Activated naive CD4-positive, alpha-beta T cell treated with anti-CD3 and anti-CD28 coated beads, Interleukin-2, amount 50 U/mL, for 16 hours (primary cell): ENCODE data around the gene MMP11.

Source experiments
- DNase-seq: peaks from one replicate; pipeline ENCODE4 v3.0.0-alpha.2; 2020

Gene MMP11

DNA sequence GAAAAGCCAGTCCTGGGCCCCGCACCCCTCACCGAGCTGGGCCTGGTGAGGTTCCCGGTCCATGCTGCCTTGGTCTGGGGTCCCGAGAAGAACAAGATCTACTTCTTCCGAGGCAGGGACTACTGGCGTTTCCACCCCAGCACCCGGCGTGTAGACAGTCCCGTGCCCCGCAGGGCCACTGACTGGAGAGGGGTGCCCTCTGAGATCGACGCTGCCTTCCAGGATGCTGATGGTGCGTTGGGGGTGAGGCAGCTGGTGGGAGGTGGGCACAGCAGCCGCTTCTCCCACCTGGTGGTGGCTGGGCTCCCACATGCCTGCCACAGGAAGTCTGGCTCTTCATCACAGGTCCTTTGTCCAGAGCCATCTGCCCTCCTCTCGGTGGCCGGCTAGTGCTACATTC is 9.6 kb downstream of the MMP11 start:
- DNase-seq, result no peak

DNA sequence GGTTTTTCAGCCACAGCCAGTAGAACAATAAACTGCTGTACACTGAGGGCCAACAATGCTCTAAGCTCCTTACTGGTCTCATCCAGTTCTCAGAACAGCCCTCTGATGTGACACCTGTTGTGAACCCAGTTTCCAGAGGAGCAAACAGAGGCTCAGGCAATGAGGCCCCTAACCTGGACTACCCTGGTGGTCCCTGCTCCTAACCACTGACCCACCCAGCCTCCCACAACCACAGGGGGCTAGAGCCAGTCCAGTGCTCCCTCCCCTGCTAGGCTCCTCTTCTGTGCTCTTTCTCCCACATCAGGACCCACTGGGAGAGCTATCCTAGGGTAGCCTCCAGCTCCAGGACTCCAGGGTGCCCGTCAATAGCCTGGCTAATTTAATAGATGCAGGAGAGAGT is 10.1 kb downstream of the MMP11 start:
- no peak for DNase-seq

GRCh38 chr22:23783265-23784150 is 10.9 kb downstream of the MMP11 start:
- no peak for DNase-seq

DNA sequence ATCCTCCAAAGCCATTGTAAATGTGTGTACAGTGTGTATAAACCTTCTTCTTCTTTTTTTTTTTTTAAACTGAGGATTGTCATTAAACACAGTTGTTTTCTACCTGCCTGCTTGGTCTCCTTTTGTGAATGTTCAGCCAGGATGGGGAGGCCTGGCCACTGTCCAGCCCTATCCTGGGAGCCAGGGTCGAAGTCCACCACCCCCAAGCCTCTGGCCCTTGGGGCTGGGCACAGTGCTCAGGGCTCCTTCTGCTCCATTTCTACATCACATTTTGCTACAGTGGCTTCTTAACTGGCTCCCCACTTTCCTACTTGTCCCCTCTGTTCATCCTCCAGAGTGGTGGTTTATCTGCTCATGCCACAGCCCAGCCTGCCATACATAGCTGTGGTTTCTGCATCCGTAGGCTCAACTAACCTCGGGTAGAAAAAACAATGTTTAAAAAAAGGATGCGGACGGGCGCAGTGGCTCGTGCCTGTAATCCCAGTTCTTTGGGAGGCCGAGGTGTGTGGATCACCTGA is 11.6 kb downstream of the MMP11 start:
- no peak for DNase-seq

GRCh38 chr22:23786261-23786710 is 13.6 kb downstream of the MMP11 start:
- DNase-seq, result no peak

- peak; percentile 90 for DNase-seq
Measured at GRCh38 chr22:23786752-23787599, 14.3 kb downstream of the MMP11 start, which contains the start of gene SMARCB1. Gene SMARCB1 (plus strand): TSS chr22:23786966. CDS start chr22:23787170, 204 bp downstream.

- DNase-seq, result no peak
Measured at GRCh38 chr22:23787600-23787896, 14.9 kb downstream of the MMP11 start.

DNA sequence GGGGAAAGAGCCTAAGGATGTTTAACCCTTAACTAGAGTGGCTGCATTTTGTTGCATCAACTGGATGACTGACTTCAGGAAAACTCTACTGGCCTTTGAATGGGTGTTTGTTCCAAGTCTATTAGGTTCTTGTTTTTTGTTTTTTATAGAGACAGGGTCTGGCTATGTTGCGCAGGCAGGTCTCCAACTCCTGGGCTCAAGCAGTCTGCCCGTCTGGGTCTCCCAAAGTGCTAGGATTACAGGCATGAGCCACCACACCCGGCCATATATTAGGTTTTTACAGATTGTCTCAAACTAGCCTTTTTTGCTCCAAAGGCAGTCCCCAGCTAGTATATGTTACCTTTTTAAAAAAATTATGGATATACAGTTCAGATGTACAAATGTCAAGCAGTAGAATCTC is 15.3 kb downstream of the MMP11 start:
- DNase-seq, result no peak

- DNase-seq, result no peak
Measured at GRCh38 chr22:23789121-23789520, 16.5 kb downstream of the MMP11 start.

DNA sequence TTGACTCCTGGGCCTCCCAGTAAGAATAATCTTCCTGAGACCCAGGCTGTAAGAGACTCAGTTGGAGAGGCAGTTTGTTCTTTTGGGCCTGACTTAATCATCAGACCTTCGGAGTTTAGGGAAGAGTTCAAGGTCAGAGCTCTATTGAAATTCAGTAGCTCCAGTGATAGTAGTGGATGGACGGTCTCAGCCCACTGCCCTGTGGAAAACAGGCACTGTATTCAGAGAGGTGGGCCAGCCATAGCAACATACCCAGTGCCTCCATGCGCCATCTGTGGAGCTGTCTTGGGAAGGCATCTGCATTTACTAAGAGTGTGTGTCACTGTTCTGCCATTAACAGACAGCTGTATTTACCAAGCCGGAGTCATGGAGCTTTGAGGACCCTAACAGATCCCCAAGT is 17.0 kb downstream of the MMP11 start:
- DNase-seq, result no peak

DNA sequence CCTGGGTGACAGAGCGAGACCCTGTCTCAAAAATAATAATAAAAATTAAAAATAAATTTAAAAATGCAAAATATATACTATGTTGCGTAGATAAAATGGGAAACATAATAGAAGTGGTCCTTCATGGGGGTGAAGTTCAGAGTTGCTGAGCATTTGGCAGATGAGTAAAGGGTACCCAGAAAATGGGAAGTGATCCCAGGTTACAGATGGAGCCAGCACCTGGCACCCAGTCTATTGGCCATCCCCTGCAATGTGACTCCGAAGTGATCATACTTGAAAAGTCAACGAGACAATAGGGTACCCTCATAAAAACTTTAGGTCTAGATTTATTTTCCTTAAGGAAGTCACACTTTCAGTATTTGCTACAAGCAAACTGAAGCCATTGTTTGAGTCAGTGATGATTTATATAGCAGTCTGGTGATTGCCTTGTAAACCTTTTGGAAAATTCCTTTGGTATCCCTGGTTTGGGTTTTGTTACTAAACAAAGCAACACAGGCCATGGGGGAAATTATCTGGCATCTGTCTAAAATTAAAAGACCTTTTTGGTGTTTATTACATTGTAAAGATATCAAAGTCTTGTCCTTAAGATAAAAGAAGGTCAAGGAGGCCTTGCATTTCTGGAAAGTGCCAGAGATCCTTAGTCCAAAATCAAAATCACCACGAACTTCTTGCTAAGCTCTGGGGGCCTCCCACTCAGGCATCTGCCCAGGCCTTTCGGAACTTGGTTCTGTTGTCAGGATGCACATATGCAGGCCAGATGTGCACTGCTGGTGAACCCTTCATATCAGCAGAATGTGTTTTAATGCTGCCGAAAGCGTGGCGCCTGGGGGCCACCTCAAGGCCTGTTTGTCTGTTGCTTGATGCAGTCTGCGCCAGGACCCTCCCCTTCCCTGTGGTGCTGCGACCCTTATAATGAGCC is 18.4 kb downstream of the MMP11 start:
- no peak for DNase-seq

DNA sequence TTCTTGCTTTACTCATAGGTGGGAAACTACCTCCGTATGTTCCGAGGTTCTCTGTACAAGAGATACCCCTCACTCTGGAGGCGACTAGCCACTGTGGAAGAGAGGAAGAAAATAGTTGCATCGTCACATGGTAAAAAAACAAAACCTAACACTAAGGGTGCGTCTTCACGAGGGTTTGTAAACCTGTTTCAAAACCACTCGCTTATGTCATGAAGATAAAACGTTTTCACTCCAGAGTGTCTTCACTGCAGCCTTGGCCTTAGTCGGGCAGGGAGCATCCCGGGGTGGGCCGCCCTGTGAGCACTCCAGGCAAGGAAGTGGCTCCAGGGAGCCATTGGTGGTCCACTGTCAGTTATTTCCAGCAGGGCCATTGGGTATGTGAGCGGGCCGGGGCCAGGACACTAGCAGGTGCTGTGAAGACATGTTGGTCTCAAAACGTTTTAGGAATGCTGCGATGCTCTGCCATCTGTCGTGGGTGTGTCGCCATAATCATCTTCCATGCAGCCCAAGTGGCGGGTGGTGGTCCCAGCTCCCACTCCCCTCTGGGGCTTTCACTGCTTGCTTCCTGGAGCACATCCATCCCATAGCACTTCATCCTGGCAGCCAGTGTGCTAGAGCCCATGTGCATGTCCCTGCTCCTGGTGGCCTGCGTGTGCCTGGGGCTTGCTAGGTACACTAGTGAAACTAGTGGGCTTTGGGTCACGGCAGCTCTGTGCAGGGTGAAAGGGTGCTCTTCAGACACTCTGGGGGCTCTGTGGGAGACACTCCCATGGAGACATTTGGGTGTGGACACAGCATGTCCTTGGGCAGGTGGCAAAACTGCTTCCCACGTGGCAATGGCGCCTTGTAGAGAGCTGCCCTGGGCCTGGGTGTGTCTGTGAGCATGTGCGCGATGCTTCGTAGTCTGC is 19.3 kb downstream of the MMP11 start:
- DNase-seq, result no peak

GRCh38 chr22:23793326-23793725 is 20.7 kb downstream of the MMP11 start:
- no peak for DNase-seq

DNA sequence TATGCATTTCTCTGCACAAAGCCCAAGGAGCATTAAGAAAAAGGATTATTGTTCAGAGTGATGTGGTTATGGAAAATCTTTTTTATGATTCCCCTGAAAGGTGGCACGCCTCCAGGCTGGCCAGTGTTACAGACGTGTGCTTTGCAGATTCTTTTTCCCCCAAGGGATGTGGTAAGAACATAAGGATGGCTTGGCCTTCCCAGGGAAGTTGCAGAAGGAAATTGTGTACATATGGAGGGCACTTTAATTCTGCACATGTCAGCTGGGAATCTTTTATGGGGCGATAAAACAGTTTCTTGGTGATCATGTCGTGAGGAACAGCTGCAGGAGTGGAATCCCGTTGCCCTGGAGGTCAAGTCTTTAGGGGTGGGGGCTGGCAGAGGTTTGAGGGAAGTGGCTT is 23.8 kb downstream of the MMP11 start:
- DNase-seq, result no peak

DNA sequence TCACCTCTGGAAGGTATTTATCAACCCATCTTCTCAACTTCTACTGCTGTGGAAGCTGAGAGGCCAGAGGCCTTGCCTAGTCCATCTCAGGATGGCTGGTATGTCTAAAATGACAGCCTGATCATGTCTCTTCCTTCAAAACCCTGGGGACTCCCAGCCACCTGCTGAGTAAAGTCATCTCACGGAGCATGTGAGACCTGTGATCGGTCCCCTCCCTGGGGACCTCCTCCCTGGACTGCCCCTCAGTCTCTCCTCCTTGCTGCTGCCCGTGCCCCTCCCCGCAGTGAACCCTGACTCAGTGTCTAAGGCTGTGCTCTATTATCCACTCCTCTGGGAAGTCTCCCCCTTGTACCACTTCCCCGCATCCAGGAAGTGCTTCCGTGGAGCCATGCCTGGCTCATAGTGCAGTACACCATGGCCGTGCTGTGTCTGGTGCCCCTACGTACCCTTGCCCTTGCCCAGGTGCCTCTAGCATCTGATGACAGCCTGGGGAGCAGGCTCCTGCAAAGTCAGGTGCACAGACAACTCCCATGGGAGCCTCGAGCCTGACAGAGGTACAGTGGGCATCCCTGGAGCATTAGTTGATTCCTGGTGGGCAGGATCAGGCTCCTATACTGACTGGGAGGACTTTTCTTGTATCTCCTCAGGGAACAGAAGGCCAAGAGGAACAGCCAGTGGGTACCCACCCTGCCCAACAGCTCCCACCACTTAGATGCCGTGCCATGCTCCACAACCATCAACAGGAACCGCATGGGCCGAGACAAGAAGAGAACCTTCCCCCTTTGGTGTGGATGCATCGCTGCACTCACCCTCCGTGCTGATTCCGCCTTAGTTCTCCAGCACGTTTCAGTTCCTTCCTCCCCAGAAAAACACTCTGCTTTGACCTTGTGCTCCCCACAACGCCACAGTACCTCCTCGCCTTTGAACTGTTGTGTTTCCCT is 27.9 kb downstream of the MMP11 start:
- no peak for DNase-seq

GRCh38 chr22:23801238-23801821 is 28.7 kb downstream of the MMP11 start:
- DNase-seq, result no peak

GRCh38 chr22:23801886-23802377 is 29.3 kb downstream of the MMP11 start:
- DNase-seq, result no peak

GRCh38 chr22:23803001-23803819 is 30.6 kb downstream of the MMP11 start:
- no peak for DNase-seq

GRCh38 chr22:23804781-23805291 is 32.2 kb downstream of the MMP11 start:
- DNase-seq, result no peak
